Mesothelial cell of epicardium (in vitro differentiated cells): ENCODE measurements around the gene S1PR5. TPM values are rescaled to one million over a fixed set of nuclear protein-coding genes. Genes with fewer than 3 reads are reported as not detected.
"Not testable (repeated sequence)": the region's sequence is repeated elsewhere in the genome, so short reads cannot be mapped to it uniquely, and the experiment has no call there.

Experiments
- DNase-seq, 2 experiments: peaks; one replicate each; pipeline ENCODE4 v3.0.0; 2021; ENCODE audit warnings: low spot score in 2 of 2; ENCODE audit not compliant: unreplicated experiment in 2 of 2
- H3K27ac Mint-ChIP-seq: 2 replicates; pipeline ENCODE4 v1.8.0; 2021; ENCODE audit warnings: mixed read lengths
- H3K27me3 Mint-ChIP-seq: 2 replicates; pipeline ENCODE4 v1.8.0; 2021; ENCODE audit warnings: low read depth, mixed read lengths
- H3K36me3 Mint-ChIP-seq: 2 replicates; pipeline ENCODE4 v1.8.0; 2021; ENCODE audit warnings: mixed read lengths
- H3K4me1 Mint-ChIP-seq: 2 replicates; pipeline ENCODE4 v1.8.0; 2021; ENCODE audit warnings: mixed read lengths
- H3K4me3 Mint-ChIP-seq: 2 replicates; pipeline ENCODE4 v1.8.0; 2021; ENCODE audit warnings: mild to moderate bottlenecking, moderate library complexity, mixed read lengths
- H3K9me3 Mint-ChIP-seq: 2 replicates; pipeline ENCODE4 v1.8.0; 2021; ENCODE audit warnings: mixed read lengths
- total RNA-seq: library from RNA; stranded (reverse); gene quantifications from 3 replicates; pipeline ENCODE4 v1.2.1, GENCODE V29; 2021
- TF ChIP-seq, protein P1 (sequence below): fragments of 200-600 bp; sonication (generic); IDR thresholded peaks from one replicate; pipeline ENCODE4 v1.5.0; 2021; ENCODE audit warnings: antibody characterized with exemption; ENCODE audit not compliant: unreplicated experiment

The S1PR5 gene
- total RNA-seq, 1 donor from 2014 or later: 2.4 TPM

DNA sequence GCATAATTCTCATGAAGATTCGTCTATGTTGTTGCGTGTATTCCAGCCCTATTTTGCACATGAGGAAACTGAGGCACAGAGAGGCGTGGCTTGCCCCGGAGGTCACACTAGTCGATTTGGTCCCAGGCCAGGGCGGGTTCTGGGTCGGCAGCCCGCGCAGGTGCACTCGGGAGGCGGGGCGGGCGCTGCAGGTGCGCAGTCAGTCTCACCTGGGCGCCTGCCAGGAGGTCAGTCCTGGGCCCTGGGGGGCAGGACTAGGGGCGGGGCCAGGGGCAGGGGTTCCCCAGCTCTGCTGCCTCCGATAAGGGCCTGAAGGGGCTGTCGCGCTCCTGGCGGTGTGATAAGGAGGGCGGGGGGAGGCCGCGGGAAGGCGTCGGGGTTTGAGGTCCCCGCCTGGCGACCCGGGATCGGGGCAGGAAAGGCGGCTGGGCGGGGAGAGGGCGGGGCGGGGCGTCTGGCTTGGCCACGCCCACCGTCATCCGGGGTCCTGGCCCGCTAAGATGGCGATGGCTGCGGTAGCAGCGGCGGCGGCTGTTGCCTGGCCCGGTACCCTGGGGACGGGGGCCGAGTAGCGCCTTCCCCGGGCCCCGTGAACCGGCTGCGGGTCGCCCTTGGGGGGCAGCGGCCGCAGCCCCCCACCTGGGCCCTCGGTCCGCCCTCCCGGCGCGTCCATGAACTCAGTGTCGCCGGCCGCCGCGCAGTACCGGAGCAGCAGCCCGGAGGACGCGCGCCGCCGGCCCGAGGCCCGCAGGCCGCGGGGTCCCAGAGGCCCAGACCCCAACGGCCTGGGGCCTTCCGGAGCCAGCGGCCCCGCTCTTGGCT is 26.4 kb upstream of the S1PR5 start, which contains the start of gene ATG4D:
Gene ATG4D, plus strand, starts transcription at position 485 of the 822 bp plus-strand sequence. Its CDS starts 187 bp downstream, at position 672.
- peak; percentile 81 to 82 for DNase-seq
- Mint-ChIP-seq H3K4me1 (peaks cover 3% of the 10 kb centered on the region), H3K9me3 (no peaks in the 10 kb centered on the region), H3K36me3 (peaks cover 4% of the 10 kb centered on the region), H3K27me3 (peaks cover 27% of the 10 kb centered on the region), H3K4me3 (peak within 1 kb of the TSS; percentile 82), H3K27ac (peak within 1 kb of the TSS; percentile 37)
- TF ChIP-seq, protein P1, sequence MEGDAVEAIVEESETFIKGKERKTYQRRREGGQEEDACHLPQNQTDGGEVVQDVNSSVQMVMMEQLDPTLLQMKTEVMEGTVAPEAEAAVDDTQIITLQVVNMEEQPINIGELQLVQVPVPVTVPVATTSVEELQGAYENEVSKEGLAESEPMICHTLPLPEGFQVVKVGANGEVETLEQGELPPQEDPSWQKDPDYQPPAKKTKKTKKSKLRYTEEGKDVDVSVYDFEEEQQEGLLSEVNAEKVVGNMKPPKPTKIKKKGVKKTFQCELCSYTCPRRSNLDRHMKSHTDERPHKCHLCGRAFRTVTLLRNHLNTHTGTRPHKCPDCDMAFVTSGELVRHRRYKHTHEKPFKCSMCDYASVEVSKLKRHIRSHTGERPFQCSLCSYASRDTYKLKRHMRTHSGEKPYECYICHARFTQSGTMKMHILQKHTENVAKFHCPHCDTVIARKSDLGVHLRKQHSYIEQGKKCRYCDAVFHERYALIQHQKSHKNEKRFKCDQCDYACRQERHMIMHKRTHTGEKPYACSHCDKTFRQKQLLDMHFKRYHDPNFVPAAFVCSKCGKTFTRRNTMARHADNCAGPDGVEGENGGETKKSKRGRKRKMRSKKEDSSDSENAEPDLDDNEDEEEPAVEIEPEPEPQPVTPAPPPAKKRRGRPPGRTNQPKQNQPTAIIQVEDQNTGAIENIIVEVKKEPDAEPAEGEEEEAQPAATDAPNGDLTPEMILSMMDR: no peak

DNA sequence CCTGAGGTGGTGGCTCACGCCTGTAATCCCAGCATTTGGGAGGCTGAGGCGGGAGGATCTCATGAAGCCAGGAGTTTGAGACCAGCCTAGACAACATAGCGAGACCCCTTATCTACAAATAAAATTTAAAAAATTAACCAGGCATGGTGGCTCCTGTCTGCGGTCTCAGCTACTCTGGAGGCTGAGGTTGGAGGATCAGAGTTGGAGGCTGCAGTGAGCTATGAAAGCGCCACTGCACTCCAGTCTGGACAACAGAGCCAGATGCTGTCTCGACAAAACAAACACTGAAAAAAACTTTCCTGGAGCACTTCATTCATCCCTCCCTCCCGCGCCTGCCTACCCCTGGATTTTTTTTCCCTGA is 25.8 kb upstream of the S1PR5 start:
- TF ChIP-seq, protein P1: no peak
- Mint-ChIP-seq H3K4me1 (peaks cover 3% of the 10 kb centered on the region), H3K36me3 (peaks cover 1% of the 10 kb centered on the region), H3K9me3 (no peaks in the 10 kb centered on the region), H3K27me3 (peaks cover 33% of the 10 kb centered on the region), H3K4me3 (peak overlapping the region; percentile 69), H3K27ac (peak overlapping the region; percentile 37)
- DNase-seq: no peak

DNA sequence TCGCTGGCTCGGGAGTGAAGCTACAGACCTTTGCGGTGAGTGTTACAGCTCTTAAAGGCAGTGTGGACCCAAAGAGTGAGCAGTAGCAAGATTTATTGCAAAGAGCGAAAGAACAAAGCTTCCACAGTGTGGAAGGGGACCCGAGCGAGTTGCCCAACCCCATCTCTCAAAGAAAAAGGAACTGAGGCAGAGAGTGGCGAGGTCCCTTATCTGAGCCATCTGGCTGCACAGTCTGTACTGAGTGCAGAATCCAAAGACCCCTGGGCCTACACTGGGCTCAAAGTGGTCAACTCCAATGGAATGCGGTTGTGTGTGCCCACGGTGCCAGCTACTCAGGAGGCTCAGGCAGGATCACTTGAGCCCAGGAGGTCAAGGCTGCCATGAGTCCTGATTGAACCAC is 21.8 kb upstream of the S1PR5 start:
- H3K36me3 Mint-ChIP-seq, DNase-seq, H3K4me3 Mint-ChIP-seq, H3K4me1 Mint-ChIP-seq, H3K27ac Mint-ChIP-seq, H3K9me3 Mint-ChIP-seq: not testable (repeated sequence)
- H3K27me3 Mint-ChIP-seq: peaks cover 67% of the 10 kb centered on the region

DNA sequence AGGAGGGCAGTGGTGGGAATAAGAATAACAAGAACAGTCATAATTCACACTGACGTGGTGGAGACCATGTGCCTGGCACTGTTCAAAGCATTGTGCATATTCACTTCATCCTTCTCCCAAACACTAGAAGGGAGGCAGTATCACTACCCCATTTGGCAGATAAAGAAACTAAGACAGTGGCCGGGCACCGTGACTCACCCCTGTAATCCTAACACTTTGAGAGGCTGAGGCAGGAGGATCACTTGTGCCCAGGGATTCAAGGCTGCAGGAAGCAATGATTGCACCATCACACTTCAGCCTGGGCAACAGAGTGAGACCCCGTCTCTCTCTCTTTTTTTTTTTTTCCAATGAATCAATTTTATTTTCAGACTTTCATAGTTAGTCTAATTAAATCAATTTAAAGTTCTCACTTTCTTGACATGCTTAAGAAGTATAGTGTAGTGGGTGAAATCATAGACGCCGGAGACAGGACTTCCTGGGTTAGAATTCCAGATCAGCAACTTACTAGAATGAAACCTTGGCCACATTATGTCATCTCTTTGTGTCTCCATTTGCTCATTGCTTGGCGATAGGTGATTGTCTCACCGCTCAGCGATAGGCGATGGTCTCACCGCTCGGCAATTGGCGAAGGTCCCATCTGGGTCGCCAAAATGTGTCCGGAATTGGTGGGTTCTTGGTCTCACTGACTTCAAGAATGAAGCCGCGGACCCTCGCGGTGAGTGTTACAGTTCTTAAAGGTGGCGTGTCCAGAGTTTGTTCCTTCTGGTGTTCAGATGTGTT is 21.1 kb upstream of the S1PR5 start:
- TF ChIP-seq, protein P1: no peak
- H3K27ac Mint-ChIP-seq: no peak overlapping the region
- H3K9me3 Mint-ChIP-seq: no peaks in the 10 kb centered on the region
- H3K4me1 Mint-ChIP-seq: peaks cover 7% of the 10 kb centered on the region
- peaks cover 69% of the 10 kb centered on the region for H3K27me3 Mint-ChIP-seq
- H3K36me3 Mint-ChIP-seq: no peaks in the 10 kb centered on the region
- no peak overlapping the region for H3K4me3 Mint-ChIP-seq
- no peak for DNase-seq

DNA sequence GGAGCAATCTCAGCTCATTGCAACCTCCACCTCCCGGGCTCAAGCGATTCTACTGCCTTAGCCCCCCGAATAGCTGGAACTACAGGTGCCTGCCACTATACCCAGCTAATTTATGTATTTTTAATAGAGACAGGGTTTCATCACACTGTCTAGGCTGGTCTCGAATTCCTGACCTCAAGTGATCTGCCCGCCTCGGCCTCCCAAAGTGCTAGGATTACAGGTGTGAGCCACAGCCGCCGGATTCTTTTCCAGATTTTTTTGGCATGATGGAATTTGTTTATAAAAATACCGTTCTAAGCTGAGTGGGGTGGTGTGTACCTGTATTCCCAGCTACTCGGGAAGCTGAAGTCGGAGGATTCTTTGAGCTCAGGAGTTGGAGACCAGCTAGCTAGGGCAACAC is 20.4 kb upstream of the S1PR5 start:
- Mint-ChIP-seq H3K4me3 (no peak overlapping the region), H3K27me3 (peaks cover 70% of the 10 kb centered on the region), H3K27ac (no peak overlapping the region), H3K9me3 (no peaks in the 10 kb centered on the region), H3K4me1 (peaks cover 8% of the 10 kb centered on the region), H3K36me3 (no peaks in the 10 kb centered on the region)
- TF ChIP-seq, protein P1: no peak
- no peak for DNase-seq

DNA sequence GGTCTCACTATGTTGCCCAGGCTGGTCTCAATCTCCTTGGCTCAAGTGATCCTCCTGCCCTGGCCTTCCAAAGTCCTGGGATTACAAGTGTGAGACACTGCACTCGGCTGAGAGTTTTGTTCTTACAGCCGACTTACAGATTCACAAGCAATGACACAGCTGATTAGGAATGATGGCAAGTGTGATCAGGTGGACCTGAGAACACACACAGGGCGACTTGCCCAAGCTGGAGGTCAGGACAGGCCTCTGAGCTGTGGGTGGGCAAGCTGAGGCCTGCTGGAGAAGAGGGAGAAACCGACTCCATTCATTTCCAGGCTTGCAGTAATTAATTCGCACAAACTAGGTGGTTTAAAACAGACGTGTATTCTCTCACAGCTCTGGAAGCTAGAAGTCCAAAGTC is 18.4 kb upstream of the S1PR5 start:
- DNase-seq: no peak
- Mint-ChIP-seq H3K9me3 (no peaks in the 10 kb centered on the region), H3K4me1 (peaks cover 8% of the 10 kb centered on the region), H3K4me3 (no peak overlapping the region), H3K27me3 (peaks cover 79% of the 10 kb centered on the region), H3K36me3 (no peaks in the 10 kb centered on the region), H3K27ac (no peak overlapping the region)
- TF ChIP-seq, protein P1: no peak
